NCI-H1105 (cell line): ENCODE data around the gene EEF2.
A peak's percentile ranks its signal among the peaks of the same experiment; 100 is the strongest.

Experiments used
- DNase-seq: peaks from one replicate; lab custom pipeline; 2025; lab: John Stamatoyannopoulos, UW

Gene EEF2

GRCh38 chr19:3984584-3984907, 717 bp downstream of the EEF2 start:
- DNase-seq = no peak

- no peak for DNase-seq
Observed at GRCh38 chr19:3983936-3984583, 1.2 kb downstream of the EEF2 start.

DNA sequence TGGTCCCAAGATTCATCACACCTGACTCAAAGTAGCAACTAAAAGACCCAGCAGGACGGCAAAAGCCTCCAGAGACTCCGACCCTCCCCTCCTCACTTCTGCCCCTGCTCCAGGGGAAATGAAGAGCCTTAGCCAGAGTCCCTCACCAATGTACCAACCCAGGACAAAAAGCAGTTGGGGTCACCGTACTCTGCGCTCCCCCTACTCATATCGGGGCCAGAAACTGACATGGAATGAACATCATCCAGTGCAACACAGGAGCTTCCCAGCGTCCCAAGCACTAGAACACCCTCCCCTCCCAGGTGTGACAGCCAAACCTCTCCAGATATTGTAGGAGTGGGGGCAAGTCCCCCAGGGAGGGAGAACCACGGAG, 1.7 kb downstream of the EEF2 start:
- no peak for DNase-seq

- no peak for DNase-seq
Observed at GRCh38 chr19:3982701-3983541, 2.3 kb downstream of the EEF2 start.

- no peak for DNase-seq
Observed at GRCh38 chr19:3981736-3982681, 3.3 kb downstream of the EEF2 start.

- DNase-seq = no peak
Observed at GRCh38 chr19:3981373-3981735, 3.9 kb downstream of the EEF2 start.

GRCh38 chr19:3980353-3981251, 4.7 kb downstream of the EEF2 start:
- DNase-seq = no peak

- DNase-seq = no peak
Observed at GRCh38 chr19:3979674-3980352, 5.5 kb downstream of the EEF2 start.

DNA sequence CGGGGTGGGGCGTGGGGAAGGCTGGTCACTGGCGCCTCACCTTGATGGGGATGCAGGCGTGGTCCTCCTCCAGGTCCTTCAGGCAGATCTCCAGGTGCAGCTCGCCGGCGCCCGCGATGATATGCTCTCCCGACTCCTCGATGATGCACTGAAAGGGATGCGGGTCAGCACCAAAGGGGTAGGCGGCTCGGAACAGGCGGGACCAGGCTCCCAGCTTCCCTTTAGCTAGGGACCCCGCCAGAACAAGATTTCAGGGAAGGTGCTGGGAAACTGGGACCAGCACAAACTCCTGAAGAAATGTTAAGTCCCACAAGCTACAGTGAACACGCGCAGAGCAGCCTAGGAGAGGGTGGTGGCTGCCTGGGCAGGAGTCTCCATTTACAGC, 6.0 kb downstream of the EEF2 start:
- no peak for DNase-seq

- DNase-seq = no peak
Observed at GRCh38 chr19:3978145-3978544, 7.1 kb downstream of the EEF2 start.

DNA sequence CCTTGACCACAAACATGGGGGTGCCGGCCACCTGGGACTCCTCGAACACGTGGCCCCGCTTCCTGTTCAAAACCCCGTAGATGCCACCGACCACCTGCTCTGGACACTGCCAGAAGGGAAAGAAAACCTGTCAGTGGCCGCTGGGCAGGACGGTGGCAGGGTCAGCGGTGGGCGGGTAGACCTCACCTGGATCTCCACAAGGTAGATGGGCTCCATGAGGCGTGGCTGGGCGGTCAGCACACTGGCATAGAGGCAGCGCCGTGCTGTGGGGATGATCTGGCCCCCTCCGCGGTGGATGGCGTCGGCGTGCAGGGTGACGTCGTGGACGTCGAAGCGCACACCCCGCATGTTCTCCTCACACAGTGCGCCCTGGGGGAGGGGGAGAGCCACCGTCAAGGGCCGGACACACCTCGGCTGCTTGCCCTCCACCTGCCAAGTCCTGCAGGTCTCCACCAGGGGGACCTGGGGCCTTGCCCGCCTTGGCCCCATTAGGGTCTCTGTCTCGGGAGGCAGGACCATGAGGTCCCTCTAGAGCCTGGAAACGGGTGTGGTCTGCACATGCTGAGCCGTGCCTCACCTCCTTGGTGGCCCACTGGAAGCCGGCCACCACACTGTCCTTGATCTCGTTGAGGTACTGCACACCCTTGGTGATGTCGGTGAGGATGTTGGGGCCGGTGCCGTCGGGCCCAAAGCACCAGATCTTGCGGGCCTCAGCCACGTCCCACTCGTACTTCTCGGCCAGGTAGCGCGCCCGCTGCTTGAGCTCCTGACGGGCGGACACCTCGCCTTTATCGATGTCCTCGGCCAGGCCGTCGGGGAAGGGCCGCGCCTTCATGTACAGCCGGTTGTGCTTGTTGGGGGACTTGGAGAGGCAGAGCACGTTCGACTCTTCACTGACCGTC, 7.8 kb downstream of the EEF2 start:
- no peak for DNase-seq

DNA sequence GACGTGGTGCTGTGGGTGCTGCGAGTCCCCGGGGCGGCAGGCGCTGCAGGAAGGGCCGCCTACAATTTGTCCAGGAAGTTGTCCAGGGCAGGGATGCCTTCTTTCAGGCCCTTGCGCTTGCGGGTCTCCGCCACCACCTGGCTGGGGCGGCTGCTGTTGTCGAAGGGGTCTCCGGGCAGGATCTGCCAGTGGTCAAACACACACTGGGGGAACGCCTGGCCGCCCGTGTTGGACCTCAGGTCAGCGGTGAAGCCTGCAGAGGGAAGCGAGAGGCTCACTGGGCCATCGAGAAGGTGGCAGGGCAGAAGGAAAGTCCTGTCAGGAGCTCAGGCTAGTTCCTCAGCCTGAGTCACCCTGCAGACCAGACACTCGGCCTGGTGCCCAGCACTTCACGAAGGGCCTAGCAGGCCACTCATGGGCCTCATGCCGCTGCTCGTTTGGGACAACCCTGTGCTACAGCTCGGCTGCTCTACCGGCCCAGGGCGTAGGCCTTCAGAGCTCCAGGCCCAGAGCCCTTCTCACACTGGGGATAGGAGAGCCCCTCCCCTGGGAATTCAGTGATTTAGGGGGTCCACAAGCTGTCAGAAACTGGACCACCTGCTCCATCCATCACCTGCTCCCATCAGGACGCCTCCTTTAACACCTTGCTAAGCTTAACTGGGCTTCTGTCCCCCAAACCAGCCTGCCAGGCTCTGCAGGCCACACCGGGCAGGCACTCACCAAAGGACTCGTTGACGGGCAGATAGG, 8.6 kb downstream of the EEF2 start:
- DNase-seq = no peak

- no peak for DNase-seq
Observed at GRCh38 chr19:3975637-3976087, 9.6 kb downstream of the EEF2 start.

DNA sequence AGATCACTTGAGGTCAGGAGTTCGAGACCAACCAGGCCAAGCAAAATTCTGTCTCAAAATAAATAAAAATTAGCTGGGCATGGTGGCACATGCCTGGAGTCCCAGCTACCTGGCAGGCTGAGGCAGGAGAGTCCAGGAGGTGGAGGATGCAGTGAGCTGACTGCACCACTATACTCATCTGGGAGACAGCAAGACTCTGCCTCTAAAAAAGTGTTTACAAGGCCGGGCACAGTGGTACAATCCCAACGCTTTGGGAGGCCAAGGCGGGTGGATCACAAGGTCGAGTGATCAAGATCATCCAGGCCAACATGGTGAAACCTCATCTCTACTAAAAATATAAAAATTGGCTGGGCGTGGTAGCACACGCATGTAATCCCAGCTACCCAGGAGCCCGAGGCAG, 10.1 kb downstream of the EEF2 start:
- DNase-seq = no peak

DNA sequence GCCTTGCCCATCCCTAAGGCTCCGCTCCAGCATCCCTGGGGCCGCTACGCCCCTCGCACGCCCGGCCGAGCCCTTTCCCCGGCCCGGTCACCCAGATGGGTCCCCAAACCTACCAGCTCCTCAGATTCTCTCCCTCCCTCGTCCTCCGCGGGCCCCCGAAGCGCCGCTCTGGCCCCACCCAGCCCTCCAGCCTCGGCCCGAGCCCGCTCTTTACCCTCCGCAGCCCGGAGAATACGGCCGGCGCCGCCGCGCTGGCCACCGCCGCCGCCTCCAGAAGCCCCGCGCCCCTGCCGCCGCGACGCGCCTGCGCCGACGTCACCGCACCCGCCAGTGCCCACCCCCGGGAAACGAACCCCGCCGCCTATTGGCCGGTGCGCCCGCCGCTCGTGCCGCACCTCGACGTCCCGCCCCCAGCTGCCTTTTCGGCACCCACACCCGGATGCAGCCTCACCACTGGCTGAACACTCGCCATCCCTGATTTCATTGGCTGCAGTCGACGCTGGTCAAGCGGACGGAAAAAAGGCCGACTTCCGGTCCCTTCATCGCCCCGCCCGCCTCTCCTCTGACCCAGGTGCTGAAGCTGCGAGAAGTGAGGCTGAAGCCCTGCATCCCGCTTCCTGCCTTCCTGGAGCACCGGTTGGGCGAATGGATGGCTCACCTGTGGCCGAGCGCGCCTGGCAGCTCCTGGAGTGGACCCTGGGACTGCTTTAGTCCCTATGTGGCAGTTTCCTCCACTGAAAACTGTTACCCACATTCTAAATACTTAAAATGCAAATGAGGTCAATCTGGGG, 14.3 kb downstream of the EEF2 start, which contains the start of gene DAPK3:
Gene DAPK3, minus strand, starts transcription at position 292 of the 791 bp plus-strand sequence. CDS start 1,364 bp downstream, outside the sequence.
- DNase-seq = peak; percentile 99

GRCh38 chr19:3970313-3970807, 14.9 kb downstream of the EEF2 start:
- no peak for DNase-seq

GRCh38 chr19:3969435-3970312, 15.6 kb downstream of the EEF2 start:
- DNase-seq = no peak
